Measurements from ENCODE around the gene PLIN1.

DNA sequence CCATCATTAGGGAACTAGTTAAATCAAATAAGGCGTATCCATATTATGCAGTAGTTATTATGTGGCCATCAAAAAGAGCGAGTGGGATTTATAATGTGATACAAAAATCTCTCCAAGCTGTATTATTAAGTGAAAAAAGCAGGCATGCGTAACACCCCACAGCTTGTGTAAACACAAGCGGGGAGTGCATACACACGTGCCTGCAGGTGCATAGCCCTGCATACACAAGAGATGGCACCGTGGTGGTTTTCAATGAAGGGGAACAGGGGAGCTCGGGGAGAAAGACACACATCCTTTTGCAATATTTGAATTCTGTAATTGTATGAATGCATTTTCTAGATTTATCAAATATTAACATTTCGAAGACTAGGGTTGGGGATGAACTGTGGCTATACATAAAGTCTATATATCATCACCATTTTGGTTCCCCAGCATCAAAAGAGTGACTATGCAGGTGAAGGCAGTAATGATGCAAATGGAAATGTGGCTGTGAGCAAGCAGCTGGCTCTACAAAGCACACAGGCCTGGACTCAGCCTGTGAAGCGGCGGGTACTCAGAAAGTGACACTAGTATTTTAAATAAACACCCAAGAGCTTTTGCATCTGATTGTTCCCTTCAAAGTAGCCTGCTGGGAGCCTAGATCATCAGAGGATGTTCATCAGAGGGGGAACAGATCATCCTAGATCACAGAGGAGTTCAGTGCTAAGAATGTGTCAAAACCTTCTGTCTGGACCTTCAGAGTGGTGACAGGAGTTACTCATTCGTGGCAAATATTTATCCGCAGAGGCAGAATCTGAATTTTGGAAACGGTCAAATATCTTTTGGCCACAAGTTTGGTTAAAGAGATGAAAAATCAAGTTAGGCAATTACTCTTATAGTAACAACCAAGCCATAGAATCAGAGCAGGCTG is 14.5 kb downstream of the PLIN1 start:
- TF ChIP-seq, protein P1, sequence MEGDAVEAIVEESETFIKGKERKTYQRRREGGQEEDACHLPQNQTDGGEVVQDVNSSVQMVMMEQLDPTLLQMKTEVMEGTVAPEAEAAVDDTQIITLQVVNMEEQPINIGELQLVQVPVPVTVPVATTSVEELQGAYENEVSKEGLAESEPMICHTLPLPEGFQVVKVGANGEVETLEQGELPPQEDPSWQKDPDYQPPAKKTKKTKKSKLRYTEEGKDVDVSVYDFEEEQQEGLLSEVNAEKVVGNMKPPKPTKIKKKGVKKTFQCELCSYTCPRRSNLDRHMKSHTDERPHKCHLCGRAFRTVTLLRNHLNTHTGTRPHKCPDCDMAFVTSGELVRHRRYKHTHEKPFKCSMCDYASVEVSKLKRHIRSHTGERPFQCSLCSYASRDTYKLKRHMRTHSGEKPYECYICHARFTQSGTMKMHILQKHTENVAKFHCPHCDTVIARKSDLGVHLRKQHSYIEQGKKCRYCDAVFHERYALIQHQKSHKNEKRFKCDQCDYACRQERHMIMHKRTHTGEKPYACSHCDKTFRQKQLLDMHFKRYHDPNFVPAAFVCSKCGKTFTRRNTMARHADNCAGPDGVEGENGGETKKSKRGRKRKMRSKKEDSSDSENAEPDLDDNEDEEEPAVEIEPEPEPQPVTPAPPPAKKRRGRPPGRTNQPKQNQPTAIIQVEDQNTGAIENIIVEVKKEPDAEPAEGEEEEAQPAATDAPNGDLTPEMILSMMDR (IDR thresholded peaks at IDR 0.05; ENCODE audit: insufficient read depth, low read depth, low read length), result no peak
- TF ChIP-seq EZH2 (IDR thresholded peaks at IDR 0.05; ENCODE audit: insufficient read depth, low read length), result no peak
